Loucy (cell line): ENCODE measurements around the gene FBLL1.

Experiments
- CTCF ChIP-seq: fragments of 200-600 bp; sonication (generic); conservative IDR thresholded peaks from 2 replicates; pipeline ENCODE4 v1.5.1; 2014; ENCODE audit warnings: mild to moderate bottlenecking, antibody characterized with exemption, low read length
- EZH2phosphoT487 ChIP-seq: fragments of 200-600 bp; IDR thresholded peaks from 2 replicates; pipeline ENCODE4 v1.6.1; 2018; ENCODE audit warnings: antibody characterized with exemption, mild to moderate bottlenecking, moderate library complexity, borderline replicate concordance

- TF ChIP-seq CTCF (no peak), EZH2phosphoT487 (no peak)
These were observed 46.6 kb downstream of the FBLL1 start for GRCh38 chr5:168575391-168576372.
